Activated B cell treated with CpG ODN at 0.5 μM for 24 hours (primary cell): ENCODE measurements around the gene TXNDC9. TPM values are rescaled to one million over a fixed set of nuclear protein-coding genes. Genes with fewer than 3 reads are reported as not detected.
A peak's percentile ranks its signal among the peaks of the same experiment; 100 is the strongest.
"Not testable (repeated sequence)": the region's sequence is repeated elsewhere in the genome, so short reads cannot be mapped to it uniquely, and the experiment has no call there.

Source experiments
- ATAC-seq: fragments of 200-7000 bp; cut with Tn5 transposase; one replicate; pipeline ENCODE4 v1.10.0; 2021; ENCODE audit warnings: low read depth, mild to moderate bottlenecking, moderate library complexity
- CTCF ChIA-PET: fragments of 350-600 bp; sonication (Branson Sonifier 250); formaldehyde crosslinking; loops from one replicate; lab custom pipeline; 2021; ENCODE audit warnings: antibody characterized with exemption; lab: Charles Lee
- POLR2A ChIA-PET: fragments of 350-600 bp; sonication (Branson Sonifier 250); formaldehyde crosslinking; loops from one replicate; lab custom pipeline; 2021; ENCODE audit warnings: antibody characterized with exemption; lab: Charles Lee
- DNase-seq: peaks from one replicate; pipeline ENCODE4 v3.0.0; 2022
- H3K27ac Mint-ChIP-seq: one replicate; pipeline ENCODE4 v1.8.0; 2020; ENCODE audit warnings: mixed read lengths
- H3K27me3 Mint-ChIP-seq: one replicate; pipeline ENCODE4 v1.8.0; 2021; ENCODE audit warnings: mixed read lengths
- H3K36me3 Mint-ChIP-seq: one replicate; pipeline ENCODE4 v1.8.0; 2021; ENCODE audit warnings: low read depth, mixed read lengths
- H3K4me1 Mint-ChIP-seq: one replicate; pipeline ENCODE4 v1.8.0; 2021; ENCODE audit warnings: mixed read lengths
- H3K4me3 Mint-ChIP-seq: one replicate; pipeline ENCODE4 v1.8.0; 2020; ENCODE audit warnings: mild to moderate bottlenecking, mixed read lengths
- H3K9me3 Mint-ChIP-seq: one replicate; pipeline ENCODE4 v1.8.0; 2020; ENCODE audit warnings: mixed read lengths
- CTCF ChIP-seq: fragments of 200-600 bp; IDR thresholded peaks from one replicate; pipeline ENCODE4 v1.8.0; 2022; ENCODE audit warnings: antibody characterized with exemption, mild to moderate bottlenecking
- intact Hi-C: fragments of 100-400 bp; cut with micrococcal nuclease; formaldehyde crosslinking; loops from one replicate; pipeline ENCODE4 v1.15.1; 2024
- total RNA-seq: library from RNA; stranded (reverse); gene quantifications from 2 replicates; pipeline ENCODE4 v1.2.3, GENCODE V29; 2022

Gene TXNDC9
- total RNA-seq, 1 donor from 2014 or later = 26.8 TPM

GRCh38 chr2:99325384-99325783, 10.7 kb downstream of the TXNDC9 start:
- ChIA-PET POLR2A (no interaction called here), CTCF (no interaction called here)
- no peak overlapping the region for H3K27ac Mint-ChIP-seq
- ATAC-seq = no peak
- no peaks in the 10 kb centered on the region for H3K4me1 Mint-ChIP-seq
- H3K27me3 Mint-ChIP-seq = no peaks in the 10 kb centered on the region
- TF ChIP-seq CTCF = no peak
- no peak for DNase-seq
- peaks cover 75% of the 10 kb centered on the region for H3K36me3 Mint-ChIP-seq
- intact Hi-C loops = no loop called here
- H3K4me3 Mint-ChIP-seq = no peak overlapping the region
- H3K9me3 Mint-ChIP-seq = no peaks in the 10 kb centered on the region

GRCh38 chr2:99317873-99318200, 18.3 kb downstream of the TXNDC9 start:
- intact Hi-C loops, ATAC-seq, POLR2A ChIA-PET, H3K9me3 Mint-ChIP-seq, H3K27ac Mint-ChIP-seq, H3K27me3 Mint-ChIP-seq, H3K4me3 Mint-ChIP-seq, DNase-seq, H3K4me1 Mint-ChIP-seq: not testable (repeated sequence)
- H3K36me3 Mint-ChIP-seq = peaks cover 58% of the 10 kb centered on the region
- CTCF ChIA-PET = interaction anchor here (0.6 to 1.1 kb wide), 2 partner anchors 21 to 231 kb away, joined by 3 read pairs; no protein-coding TSS in a partner anchor

GRCh38 chr2:99317161-99317872, 18.8 kb downstream of the TXNDC9 start:
- Mint-ChIP-seq H3K27me3 (no peaks in the 10 kb centered on the region), H3K9me3 (peaks cover 5% of the 10 kb centered on the region), H3K27ac (no peak overlapping the region), H3K4me1 (no peaks in the 10 kb centered on the region), H3K36me3 (peaks cover 57% of the 10 kb centered on the region), H3K4me3 (no peak overlapping the region)
- intact Hi-C loops = no loop called here
- no peak for ATAC-seq
- POLR2A ChIA-PET = no interaction called here
- CTCF ChIA-PET = interaction anchor here (0.6 to 1.1 kb wide), 2 partner anchors 20 to 230 kb away, joined by 3 read pairs; no protein-coding TSS in a partner anchor
- no peak for TF ChIP-seq CTCF
- no peak for DNase-seq

GRCh38 chr2:99301097-99301496, 35.0 kb downstream of the TXNDC9 start, which contains the start of gene LYG1:
TSS of gene LYG1 (minus strand) at chr2:99301197. CDS start at chr2:99295670, 5,527 bp downstream.
- H3K27ac Mint-ChIP-seq, ATAC-seq, H3K9me3 Mint-ChIP-seq, intact Hi-C loops, DNase-seq, POLR2A ChIA-PET, H3K4me1 Mint-ChIP-seq, H3K4me3 Mint-ChIP-seq, H3K27me3 Mint-ChIP-seq, CTCF ChIA-PET: not testable (repeated sequence)
- peaks cover 12% of the 10 kb centered on the region for H3K36me3 Mint-ChIP-seq

- ChIA-PET CTCF (no interaction called here), POLR2A (no interaction called here)
- Mint-ChIP-seq H3K27me3 (no peaks in the 10 kb centered on the region), H3K9me3 (no peaks in the 10 kb centered on the region), H3K27ac (no peak overlapping the region), H3K36me3 (peaks cover 6% of the 10 kb centered on the region), H3K4me1 (no peaks in the 10 kb centered on the region), H3K4me3 (no peak overlapping the region)
- no peak for TF ChIP-seq CTCF
- no peak for ATAC-seq
- intact Hi-C loops = no loop called here
- no peak for DNase-seq
These were observed 36.6 kb downstream of the TXNDC9 start for GRCh38 chr2:99299580-99299979.

- no peaks in the 10 kb centered on the region for H3K4me1 Mint-ChIP-seq
- no peak for TF ChIP-seq CTCF
- ChIA-PET POLR2A (no interaction called here), CTCF (no interaction called here)
- H3K9me3 Mint-ChIP-seq = no peaks in the 10 kb centered on the region
- peaks cover 2% of the 10 kb centered on the region for H3K36me3 Mint-ChIP-seq
- H3K4me3 Mint-ChIP-seq = no peak overlapping the region
- H3K27me3 Mint-ChIP-seq = no peaks in the 10 kb centered on the region
- no peak overlapping the region for H3K27ac Mint-ChIP-seq
- intact Hi-C loops = no loop called here
- DNase-seq (no peak), ATAC-seq (peak; percentile 47)
These were observed 38.1 kb downstream of the TXNDC9 start for GRCh38 chr2:99297994-99298393.
